Measurements from ENCODE around the gene TOR1AIP1.

Gene TOR1AIP1

DNA sequence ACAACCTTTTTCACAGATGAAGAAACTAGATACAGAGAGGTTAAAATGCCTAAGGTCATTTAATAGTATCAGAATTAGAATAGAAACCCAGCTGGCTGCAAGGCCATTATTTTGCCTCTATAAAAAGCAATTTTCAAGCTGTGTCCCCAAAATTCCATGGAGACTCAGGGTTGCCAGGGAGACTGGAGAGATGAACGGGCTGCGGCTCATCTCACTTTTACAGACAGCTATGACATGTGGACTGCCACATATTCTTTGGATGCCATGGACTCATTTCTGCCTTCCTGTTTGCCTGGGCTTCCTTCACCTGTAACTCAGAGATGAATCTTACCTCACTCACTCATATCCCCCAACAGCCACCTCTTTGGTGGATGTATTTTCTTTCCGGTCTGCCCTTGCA lies 21.4 kb upstream of the TOR1AIP1 start:
- TF ChIP-seq, protein P1, sequence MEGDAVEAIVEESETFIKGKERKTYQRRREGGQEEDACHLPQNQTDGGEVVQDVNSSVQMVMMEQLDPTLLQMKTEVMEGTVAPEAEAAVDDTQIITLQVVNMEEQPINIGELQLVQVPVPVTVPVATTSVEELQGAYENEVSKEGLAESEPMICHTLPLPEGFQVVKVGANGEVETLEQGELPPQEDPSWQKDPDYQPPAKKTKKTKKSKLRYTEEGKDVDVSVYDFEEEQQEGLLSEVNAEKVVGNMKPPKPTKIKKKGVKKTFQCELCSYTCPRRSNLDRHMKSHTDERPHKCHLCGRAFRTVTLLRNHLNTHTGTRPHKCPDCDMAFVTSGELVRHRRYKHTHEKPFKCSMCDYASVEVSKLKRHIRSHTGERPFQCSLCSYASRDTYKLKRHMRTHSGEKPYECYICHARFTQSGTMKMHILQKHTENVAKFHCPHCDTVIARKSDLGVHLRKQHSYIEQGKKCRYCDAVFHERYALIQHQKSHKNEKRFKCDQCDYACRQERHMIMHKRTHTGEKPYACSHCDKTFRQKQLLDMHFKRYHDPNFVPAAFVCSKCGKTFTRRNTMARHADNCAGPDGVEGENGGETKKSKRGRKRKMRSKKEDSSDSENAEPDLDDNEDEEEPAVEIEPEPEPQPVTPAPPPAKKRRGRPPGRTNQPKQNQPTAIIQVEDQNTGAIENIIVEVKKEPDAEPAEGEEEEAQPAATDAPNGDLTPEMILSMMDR (conservative IDR thresholded peaks at IDR 0.05) = no peak

DNA sequence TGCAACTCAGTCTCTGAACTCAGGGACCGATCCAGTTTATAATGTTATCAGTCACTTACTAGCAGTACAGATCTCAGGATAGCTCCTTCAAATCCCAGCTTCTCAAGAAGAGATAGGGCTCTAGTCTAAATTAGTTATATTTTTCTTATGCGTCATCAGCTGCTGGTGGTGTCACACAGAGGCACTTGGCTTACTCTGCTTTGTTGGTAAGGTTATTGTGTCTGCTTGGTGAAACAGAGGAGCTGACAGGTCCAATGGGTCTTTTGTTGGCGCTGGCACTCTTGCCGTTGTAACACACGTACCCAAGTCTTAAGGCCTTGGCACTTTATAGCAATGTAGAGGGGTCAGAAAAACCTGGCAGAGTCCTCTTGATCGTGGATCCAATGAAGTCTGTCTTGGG lies 16.7 kb upstream of the TOR1AIP1 start:
- TF ChIP-seq, protein P1 (conservative IDR thresholded peaks at IDR 0.05) = no peak
- no peak overlapping the region for H3K27ac ChIP-seq

More for the DNA sequence above, 21.4 kb upstream of the TOR1AIP1 start:
- no peak overlapping the region for H3K27ac ChIP-seq

DNA sequence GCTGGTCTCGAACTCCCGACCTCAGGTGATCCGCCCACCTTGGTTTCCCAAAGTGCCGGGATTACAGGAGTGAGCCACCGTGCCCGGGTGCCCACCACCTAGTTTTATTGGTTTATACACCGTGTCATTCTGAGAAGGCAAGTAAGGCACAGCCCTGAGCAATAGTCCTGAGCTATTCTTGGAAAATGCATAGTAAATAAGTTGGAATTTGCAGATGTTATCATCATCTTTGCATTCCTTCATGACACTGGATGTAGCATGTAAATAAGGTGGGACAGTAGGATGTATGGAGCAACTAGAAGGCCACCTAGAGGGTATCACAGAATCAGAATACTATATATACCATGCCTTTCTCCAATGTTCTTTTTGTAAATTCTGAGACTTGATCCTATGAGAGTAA lies 15.5 kb upstream of the TOR1AIP1 start:
- no peak overlapping the region for H3K27ac ChIP-seq
- TF ChIP-seq, protein P1 (conservative IDR thresholded peaks at IDR 0.05) = no peak

DNA sequence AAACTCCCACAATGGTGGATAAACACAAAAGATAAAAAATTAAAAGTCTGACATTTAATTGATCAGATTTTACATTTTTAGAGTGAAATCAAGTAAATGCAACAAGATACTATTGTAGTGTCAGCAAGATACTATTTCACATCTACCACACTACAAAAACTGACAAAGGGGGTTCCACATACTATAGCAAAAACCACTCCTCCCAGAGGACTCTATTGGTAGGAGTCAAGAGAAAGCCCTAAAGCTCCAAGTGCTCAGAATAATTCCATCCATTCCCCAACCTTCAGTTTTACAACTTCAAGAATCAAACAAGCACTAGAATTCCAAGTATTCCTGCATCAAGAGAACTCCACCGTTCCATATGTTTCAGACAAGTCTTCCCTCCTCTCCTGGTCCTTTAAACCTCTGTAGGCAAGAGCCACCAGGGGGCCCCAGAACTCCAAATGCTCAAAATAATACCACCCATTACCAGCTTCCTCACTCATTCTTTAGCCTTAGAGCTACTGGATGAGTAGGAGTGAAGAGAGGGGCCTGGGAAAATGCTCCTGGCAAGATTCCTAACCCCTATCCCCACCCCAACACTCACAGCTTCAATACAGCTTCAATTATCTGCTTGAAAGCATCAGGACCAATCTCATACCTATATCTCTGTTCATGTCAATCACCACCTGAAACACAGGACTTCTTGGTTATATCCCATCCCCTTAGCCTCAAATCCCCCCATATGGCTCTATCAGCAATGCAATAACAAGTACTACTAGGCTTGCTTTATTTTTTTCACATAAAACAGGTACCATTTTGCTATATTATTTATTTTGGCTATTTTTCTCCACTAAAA lies 14.4 kb upstream of the TOR1AIP1 start:
- TF ChIP-seq, protein P1 (conservative IDR thresholded peaks at IDR 0.05) = peak; percentile 87

DNA sequence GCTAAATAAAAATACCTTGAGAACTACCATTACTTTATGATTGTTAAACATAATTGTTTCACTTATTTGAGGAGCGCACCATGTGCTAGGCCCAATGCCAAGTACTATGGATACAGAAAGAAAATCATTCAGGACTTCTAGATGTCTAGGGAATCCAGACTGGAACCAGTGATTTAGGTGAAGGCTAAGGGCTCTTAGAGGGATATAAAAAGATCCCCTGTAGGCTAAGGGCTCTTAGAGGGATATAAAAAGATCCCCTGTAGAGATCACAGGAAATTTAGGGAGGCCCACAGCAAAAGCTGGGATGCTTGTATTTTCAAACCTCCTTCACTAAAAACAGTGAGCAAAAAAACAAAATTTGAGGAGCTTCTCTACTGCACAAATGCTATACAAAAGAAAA lies 11.2 kb upstream of the TOR1AIP1 start:
- TF ChIP-seq, protein P1 (conservative IDR thresholded peaks at IDR 0.05) = no peak
- no peak overlapping the region for H3K27ac ChIP-seq

More for the DNA sequence above, 14.4 kb upstream of the TOR1AIP1 start:
- H3K27ac ChIP-seq = no peak overlapping the region

DNA sequence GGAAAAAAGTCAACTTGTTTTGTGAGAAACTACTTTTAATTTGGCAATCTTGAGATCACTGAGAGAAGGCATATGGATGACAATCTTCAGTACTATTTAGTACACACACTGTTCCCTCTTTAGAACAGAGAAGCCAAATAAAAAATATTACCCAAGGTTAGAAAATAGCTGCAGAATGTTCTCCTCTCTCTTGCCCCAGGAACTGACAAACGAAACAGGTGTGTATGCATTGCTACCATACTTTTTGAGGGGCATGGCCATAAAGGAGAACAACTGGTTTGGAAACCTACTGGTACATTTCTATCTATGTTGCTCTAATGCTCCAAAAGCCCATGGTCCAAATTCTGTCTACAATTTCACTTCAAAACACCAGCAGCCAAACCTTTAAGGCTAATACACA lies 10.1 kb upstream of the TOR1AIP1 start:
- TF ChIP-seq, protein P1 (conservative IDR thresholded peaks at IDR 0.05) = no peak
- no peak overlapping the region for H3K27ac ChIP-seq

DNA sequence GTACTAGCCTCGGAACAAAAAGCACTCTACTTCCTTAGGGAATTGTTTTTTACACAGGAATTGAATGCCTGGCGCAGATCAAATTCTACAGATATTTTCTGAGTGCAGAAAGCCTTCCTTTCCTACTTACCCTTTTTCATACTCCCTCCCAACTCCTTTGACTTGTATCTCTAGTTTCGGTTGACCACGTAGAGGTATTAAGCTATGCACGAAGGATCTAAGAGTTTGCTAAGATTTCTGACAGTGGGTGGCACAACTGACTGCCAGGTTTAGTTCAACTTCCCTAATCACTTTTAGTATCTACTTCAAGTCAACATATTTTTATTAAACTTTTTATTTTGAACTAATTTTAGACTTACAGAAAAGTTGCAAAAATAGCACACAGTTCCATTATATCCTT lies 9.5 kb upstream of the TOR1AIP1 start:
- TF ChIP-seq, protein P1 (conservative IDR thresholded peaks at IDR 0.05) = no peak
- H3K27ac ChIP-seq = no peak overlapping the region

All from VCaP (cell line).